ENCODE results near the gene SH3BP2. TPM values are rescaled to one million over a fixed set of nuclear protein-coding genes. Genes with fewer than 3 reads are reported as not detected.

Gene SH3BP2, protein sequence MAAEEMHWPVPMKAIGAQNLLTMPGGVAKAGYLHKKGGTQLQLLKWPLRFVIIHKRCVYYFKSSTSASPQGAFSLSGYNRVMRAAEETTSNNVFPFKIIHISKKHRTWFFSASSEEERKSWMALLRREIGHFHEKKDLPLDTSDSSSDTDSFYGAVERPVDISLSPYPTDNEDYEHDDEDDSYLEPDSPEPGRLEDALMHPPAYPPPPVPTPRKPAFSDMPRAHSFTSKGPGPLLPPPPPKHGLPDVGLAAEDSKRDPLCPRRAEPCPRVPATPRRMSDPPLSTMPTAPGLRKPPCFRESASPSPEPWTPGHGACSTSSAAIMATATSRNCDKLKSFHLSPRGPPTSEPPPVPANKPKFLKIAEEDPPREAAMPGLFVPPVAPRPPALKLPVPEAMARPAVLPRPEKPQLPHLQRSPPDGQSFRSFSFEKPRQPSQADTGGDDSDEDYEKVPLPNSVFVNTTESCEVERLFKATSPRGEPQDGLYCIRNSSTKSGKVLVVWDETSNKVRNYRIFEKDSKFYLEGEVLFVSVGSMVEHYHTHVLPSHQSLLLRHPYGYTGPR
- total RNA-seq, result 13.1 and 28.9 TPM in 2 replicates

DNA sequence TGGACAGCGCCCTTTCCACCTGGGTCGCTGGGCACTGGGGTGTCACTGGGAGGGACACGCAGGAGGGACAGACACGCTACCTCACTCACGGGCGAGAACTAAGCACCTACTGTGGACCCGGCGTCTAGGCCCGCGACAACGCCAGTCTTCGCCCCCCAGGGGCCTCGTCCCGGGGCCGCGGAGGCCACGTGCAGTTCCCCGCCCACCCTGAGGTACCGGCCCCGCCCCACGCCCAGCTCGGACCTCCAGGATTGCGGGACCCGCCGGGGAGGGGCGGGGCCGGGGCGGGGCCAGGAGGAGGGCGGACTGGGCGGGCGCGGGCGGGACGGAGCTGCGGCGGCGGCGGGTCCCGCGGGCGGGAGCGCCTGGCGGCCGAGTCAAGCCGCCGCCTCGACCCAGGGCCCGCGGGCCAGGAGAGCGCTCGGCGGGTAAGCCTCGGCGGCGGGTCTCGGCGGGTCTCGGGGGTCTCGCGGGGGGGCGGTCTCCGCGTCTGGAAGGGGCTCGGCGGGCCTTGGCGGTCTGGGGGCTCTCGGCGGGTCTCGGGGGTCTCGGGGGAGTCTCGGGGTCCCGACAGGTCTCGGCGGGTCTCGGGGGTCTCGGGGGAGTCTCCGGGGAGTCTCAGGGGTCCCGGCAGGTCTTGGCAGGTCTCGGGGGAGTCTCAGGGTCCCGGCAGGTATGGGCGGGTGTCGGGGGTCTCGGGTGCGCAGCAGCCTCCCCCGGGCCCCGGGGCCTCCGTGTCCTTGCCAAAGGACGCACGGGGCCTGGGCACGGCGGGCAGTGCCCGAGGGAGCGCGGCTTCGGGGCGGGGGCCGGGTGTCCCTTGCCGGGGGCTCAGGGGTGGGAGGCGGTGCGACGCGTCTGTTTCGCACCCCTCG, at the start of gene SH3BP2:
SH3BP2 (plus strand) TSS at position 375 of the 875 bp plus-strand sequence. CDS start 27,533 bp downstream, outside the sequence.

DNA sequence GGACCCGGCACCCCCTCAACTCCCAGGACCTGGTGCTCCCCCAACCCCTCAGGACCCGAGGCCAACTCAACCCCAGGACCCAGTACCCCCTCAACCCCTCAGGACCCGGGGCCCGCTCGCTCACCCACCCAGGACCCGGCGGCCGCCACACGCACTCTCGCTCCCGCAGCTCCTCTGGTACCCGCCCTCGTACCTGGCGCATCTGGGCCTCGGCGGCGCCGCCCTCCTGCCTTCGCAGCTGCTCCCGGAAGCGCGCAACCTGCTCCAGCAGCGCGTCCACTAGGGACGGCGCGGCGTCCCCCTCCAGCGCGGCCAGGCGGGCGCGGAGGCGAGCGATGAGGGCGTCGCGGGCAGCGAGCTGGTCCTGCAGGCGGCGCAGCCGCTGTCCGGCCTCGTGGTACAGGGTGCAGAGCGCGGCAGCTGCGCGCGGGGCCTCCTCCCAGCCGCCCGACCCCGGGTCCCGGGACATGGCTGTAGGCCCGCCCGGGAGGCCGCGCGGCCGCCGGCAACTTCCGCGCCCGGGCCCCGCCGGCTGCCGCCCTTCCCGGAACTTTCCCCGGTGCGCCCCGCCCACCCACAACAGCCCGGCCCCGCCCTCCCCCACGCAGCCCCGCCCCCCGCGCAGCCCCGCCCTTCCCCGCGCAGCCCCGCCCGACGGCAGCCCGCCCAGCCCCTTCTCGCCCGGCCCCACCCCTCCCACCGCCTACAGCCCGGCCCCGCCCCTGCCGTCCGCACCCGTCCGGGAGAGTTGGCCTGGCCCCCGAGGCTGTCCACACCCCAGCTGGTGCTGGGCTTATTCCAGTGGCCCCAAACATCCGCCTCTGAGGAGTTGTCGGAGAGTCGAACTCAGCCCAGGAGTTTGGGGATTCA, 36.8 kb upstream of the SH3BP2 start, which contains the start of gene TNIP2:
TNIP2 (minus strand) TSS at position 516 of the 870 bp plus-strand sequence; CDS start at position 469, 47 bp downstream.

GRCh38 chr4:2843263-2843940, 50.5 kb downstream of the SH3BP2 start, which contains the start of gene ADD1:
Gene ADD1, plus strand, starts transcription at chr4:2843844. Its CDS starts 32,072 bp downstream, at chr4:2875916.

Other genes starting within 250 kb of the SH3BP2 start
- 39.5 and 48.8 TPM in 2 replicates for gene TNIP2, start 36.7 kb upstream of the SH3BP2 start, total RNA-seq
- gene ADD1, start 50.8 kb downstream of the SH3BP2 start, total RNA-seq, result 121 and 122 TPM in 2 replicates
- gene NOP14, start 170.3 kb downstream of the SH3BP2 start, total RNA-seq, result 30.8 and 31.4 TPM in 2 replicates
- gene GRK4, start 170.5 kb downstream of the SH3BP2 start, total RNA-seq, result 1.9 and 2.5 TPM in 2 replicates